CD4-positive, CD25-positive, alpha-beta regulatory T cell (primary cell): Measurements from ENCODE around the gene LRP10. TPM values are rescaled to one million over a fixed set of nuclear protein-coding genes. Genes with fewer than 3 reads are reported as not detected.
"Not testable (repeated sequence)": the region's sequence is repeated elsewhere in the genome, so short reads cannot be mapped to it uniquely, and the experiment has no call there.

ENCODE experiments used
- ATAC-seq, 2 donors: fragments of 150-1000 bp; cut with Tn5 transposase; one replicate each; pipeline ENCODE4 v1.10.0; 2021; ENCODE audit warnings: low read depth in 2 of 2, moderate number of reproducible peaks in 2 of 2, moderate library complexity in 1 of 2
- DNase-seq, 3 donors: peaks; one replicate each; pipeline versions ENCODE4 v3.0.0 to v3.0.0-alpha.2; 2012 to 2022; ENCODE audit warnings: mixed read lengths in 1 of 3
- H3K27ac ChIP-seq: one replicate; pipeline ENCODE4 v1.7.0; 2013; ENCODE audit warnings: mild to moderate bottlenecking, low read length; ENCODE audit not compliant: insufficient read depth, poor library complexity, severe bottlenecking
- H3K27me3 ChIP-seq: one replicate; pipeline ENCODE4 v1.7.0; 2013; ENCODE audit warnings: low read length; ENCODE audit not compliant: control insufficient read depth, insufficient read depth
- H3K36me3 ChIP-seq: one replicate; pipeline ENCODE4 v1.7.0; 2013; ENCODE audit warnings: mild to moderate bottlenecking, low read length, moderate library complexity; ENCODE audit not compliant: control insufficient read depth, insufficient read depth
- H3K4me1 ChIP-seq: 2 replicates; pipeline ENCODE4 v1.7.0; 2013; ENCODE audit warnings: mild to moderate bottlenecking, low read length; ENCODE audit not compliant: insufficient read depth, control insufficient read depth, poor library complexity, severe bottlenecking
- H3K4me3 ChIP-seq: one replicate; pipeline ENCODE4 v1.7.0; 2013; ENCODE audit warnings: low read depth, mild to moderate bottlenecking, low read length, moderate library complexity
- H3K9me3 ChIP-seq, 2 experiments: 1 replicate in 1 of 2; 2 replicates in 1 of 2; pipeline ENCODE4 v1.7.0; 2013; ENCODE audit warnings: low read length in 2 of 2, mild to moderate bottlenecking in 1 of 2, moderate library complexity in 1 of 2; ENCODE audit not compliant: control insufficient read depth in 2 of 2
- H3K27ac Mint-ChIP-seq, 3 donors: one replicate each; pipeline ENCODE4 v1.8.0; 2020 to 2022; ENCODE audit warnings: mild to moderate bottlenecking in 3 of 3, mixed read lengths in 3 of 3, moderate library complexity in 2 of 3
- H3K27me3 Mint-ChIP-seq: one replicate; pipeline ENCODE4 v1.8.0; 2022; ENCODE audit warnings: mild to moderate bottlenecking, mixed read lengths
- H3K36me3 Mint-ChIP-seq: one replicate; pipeline ENCODE4 v1.8.0; 2020; ENCODE audit warnings: mixed read lengths
- H3K4me1 Mint-ChIP-seq, 4 donors: one replicate each; pipeline ENCODE4 v1.8.0; 2020 to 2022; ENCODE audit warnings: mixed read lengths in 4 of 4, mild to moderate bottlenecking in 1 of 4
- H3K4me3 Mint-ChIP-seq, 4 donors: one replicate each; pipeline ENCODE4 v1.8.0; 2020 to 2022; ENCODE audit warnings: mild to moderate bottlenecking in 4 of 4, mixed read lengths in 4 of 4, moderate library complexity in 3 of 4
- H3K9me3 Mint-ChIP-seq, 7 donors: one replicate each; pipeline ENCODE4 v1.8.0; 2020 to 2022; ENCODE audit warnings: mixed read lengths in 7 of 7, mild to moderate bottlenecking in 3 of 7, moderate library complexity in 2 of 7
- polyA plus RNA-seq, 4 donors: library from polyadenylated mRNA; unstranded; fragments of 300-500 nt; fragmentation: Illumina TruSeq; gene quantifications; one replicate each; pipeline ENCODE4 v1.2.3, GENCODE V29; 2021
- total RNA-seq: library from RNA; stranded (reverse); gene quantifications from one replicate; pipeline ENCODE4 v1.2.3, GENCODE V29; 2022

The LRP10 gene
- total and polyA plus RNA-seq, 5 donors from 2014 or later, result 78.7 to 111 (median 93.0) TPM

GRCh38 chr14:22852178-22852577 lies 19.4 kb upstream of the LRP10 start:
- H3K4me1 ChIP-seq, H3K27me3 ChIP-seq, H3K4me3 ChIP-seq, DNase-seq, H3K36me3 Mint-ChIP-seq, H3K9me3 Mint-ChIP-seq, H3K36me3 ChIP-seq, H3K9me3 ChIP-seq, H3K27ac Mint-ChIP-seq, ATAC-seq, H3K4me3 Mint-ChIP-seq, H3K27ac ChIP-seq, H3K27me3 Mint-ChIP-seq: not testable (repeated sequence)
- peaks cover 0 to 19% (median 11%) of the 10 kb centered on the region in 4 donors for H3K4me1 Mint-ChIP-seq

DNA sequence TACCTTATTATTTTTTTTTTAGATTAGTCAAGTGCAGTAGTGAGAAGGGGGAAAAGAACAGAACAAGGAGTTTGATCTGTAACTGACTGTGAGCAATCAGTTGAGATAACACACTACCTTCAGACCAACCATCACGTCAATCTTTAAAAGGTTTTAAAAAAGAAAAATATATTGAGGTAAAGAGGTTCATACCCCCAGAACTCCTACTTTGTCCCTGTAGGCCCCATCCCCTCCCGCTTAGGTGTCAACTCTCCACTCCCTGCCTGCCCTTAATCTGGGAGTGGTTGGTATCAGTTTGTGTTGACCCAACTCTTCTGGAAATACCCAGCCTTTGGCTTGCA lies 19.0 kb upstream of the LRP10 start:
- peaks cover 0 to 1% of the 10 kb centered on the region in 2 experiments for H3K9me3 ChIP-seq
- DNase-seq (no peak), ATAC-seq (no peak)
- H3K4me1 Mint-ChIP-seq, result peaks cover 0 to 19% (median 13%) of the 10 kb centered on the region in 4 donors
- H3K36me3 Mint-ChIP-seq, result no peaks in the 10 kb centered on the region
- peak overlapping the region in 1 of 4 donors; percentile 82 for H3K4me3 Mint-ChIP-seq
- no peak overlapping the region for H3K27ac ChIP-seq
- no peaks in the 10 kb centered on the region for H3K27me3 ChIP-seq
- peaks cover 10% of the 10 kb centered on the region for H3K4me1 ChIP-seq
- H3K4me3 ChIP-seq, result no peak overlapping the region
- H3K27ac Mint-ChIP-seq, result peak overlapping the region in 2 of 3 donors; percentile 75 to 80
- H3K36me3 ChIP-seq, result no peaks in the 10 kb centered on the region
- peaks cover 0 to 2% (median 0%) of the 10 kb centered on the region in 7 donors for H3K9me3 Mint-ChIP-seq
- no peaks in the 10 kb centered on the region for H3K27me3 Mint-ChIP-seq

DNA sequence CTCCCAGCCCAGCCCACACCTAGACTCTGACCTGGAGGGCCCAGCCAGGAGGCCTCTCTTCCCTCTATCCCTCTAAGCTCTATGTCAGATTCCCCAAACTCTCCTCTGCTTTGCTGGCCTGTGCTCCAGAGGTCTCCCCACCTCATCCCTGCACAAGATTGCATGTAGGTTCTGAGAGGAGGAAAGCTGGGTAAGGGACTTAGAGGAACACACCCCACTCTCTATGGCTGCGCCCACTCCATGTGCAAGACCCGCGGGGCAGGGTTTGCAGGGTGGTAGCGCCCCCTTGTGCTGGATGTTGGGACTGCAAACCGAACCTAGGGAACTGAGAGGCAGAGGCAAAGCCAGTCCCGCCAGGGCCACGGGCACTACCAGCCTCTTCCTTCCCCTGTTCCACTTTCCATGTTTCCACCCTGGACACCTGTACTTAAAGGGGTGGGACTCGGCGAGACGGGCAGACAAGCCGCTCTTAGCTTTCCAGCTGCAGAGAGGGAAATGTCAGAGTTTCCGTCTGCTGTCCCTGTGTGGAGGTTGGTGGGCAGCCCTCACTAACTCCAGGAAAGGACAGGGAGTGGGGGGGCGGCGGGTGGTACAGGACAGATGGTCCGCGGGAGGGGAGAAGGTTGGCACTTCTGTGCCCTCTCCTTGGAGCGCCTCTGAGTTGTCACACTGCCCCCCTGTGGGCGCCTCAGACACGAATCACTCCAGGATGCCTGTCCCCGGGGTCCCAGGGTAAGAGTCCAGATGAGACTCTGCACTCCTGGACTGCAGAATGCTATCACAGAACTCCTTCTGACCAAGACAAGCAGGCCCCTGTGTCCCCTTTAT lies 18.4 kb upstream of the LRP10 start:
- Mint-ChIP-seq H3K27ac (peak overlapping the region; percentile 45 to 80 (median 75)), H3K36me3 (no peaks in the 10 kb centered on the region), H3K4me1 (peaks cover 2 to 23% (median 15%) of the 10 kb centered on the region in 4 donors), H3K9me3 (peaks cover 0 to 2% (median 0%) of the 10 kb centered on the region in 7 donors), H3K4me3 (peak overlapping the region; percentile 82 to 94 (median 87)), H3K27me3 (peaks cover 2% of the 10 kb centered on the region)
- DNase-seq (peak; percentile 78 to 87 (median 84)), ATAC-seq (peak; percentile 86 to 88)
- H3K4me3 ChIP-seq, result peak overlapping the region; percentile 81
- peaks cover 0 to 1% of the 10 kb centered on the region in 2 experiments for H3K9me3 ChIP-seq
- H3K27me3 ChIP-seq, result no peaks in the 10 kb centered on the region
- H3K36me3 ChIP-seq, result no peaks in the 10 kb centered on the region
- peaks cover 13% of the 10 kb centered on the region for H3K4me1 ChIP-seq
- H3K27ac ChIP-seq, result peak overlapping the region; percentile 65

GRCh38 chr14:22854296-22854695 lies 17.2 kb upstream of the LRP10 start:
- ATAC-seq, DNase-seq, H3K9me3 Mint-ChIP-seq, H3K9me3 ChIP-seq, H3K27ac ChIP-seq, H3K4me3 Mint-ChIP-seq, H3K27ac Mint-ChIP-seq, H3K27me3 Mint-ChIP-seq, H3K4me3 ChIP-seq, H3K36me3 Mint-ChIP-seq, H3K27me3 ChIP-seq, H3K36me3 ChIP-seq: not testable (repeated sequence)
- H3K4me1 ChIP-seq, result peaks cover 24% of the 10 kb centered on the region
- H3K4me1 Mint-ChIP-seq, result peaks cover 4 to 32% (median 20%) of the 10 kb centered on the region in 4 donors

DNA sequence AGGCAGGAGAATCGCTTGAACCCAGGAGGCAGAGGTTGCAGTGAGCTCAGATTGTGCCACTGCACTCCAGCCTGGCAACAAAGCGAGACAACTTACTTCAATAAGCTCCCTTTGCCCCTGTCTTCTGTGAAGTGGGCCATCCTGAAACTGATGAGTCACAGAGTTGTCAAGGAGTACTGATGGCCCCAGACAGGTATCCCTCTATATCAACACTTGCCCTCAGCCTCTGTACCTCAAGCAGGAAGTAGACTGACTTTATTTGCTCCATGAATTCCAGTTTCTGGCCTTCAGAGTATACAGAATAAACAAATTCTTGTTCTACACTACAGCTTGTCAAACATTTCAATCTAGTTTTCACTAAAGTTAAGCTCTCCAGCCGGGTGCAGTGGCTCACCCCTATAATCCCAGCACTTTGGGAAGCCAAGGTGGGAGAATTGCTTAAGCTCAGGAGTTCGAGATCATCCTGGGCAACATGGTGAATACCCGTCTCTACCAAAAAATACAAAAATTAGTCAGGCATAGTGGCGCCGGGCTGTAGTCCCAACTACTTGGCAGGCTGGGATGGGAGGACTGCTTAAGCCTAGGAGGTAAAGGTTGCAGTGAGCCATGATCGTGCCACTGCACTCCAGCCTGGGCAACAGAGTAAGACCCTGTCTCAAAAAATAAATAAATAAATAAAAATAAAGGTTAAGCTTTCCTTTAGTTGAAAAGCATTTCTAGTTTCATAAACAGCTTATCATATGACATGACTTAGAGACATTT lies 16.4 kb upstream of the LRP10 start:
- peaks cover 0 to 1% of the 10 kb centered on the region in 2 experiments for H3K9me3 ChIP-seq
- peaks cover 25% of the 10 kb centered on the region for H3K4me1 ChIP-seq
- no peak overlapping the region for H3K4me3 Mint-ChIP-seq
- no peaks in the 10 kb centered on the region for H3K27me3 ChIP-seq
- peaks cover 4% of the 10 kb centered on the region for H3K27me3 Mint-ChIP-seq
- H3K36me3 Mint-ChIP-seq, result no peaks in the 10 kb centered on the region
- H3K27ac Mint-ChIP-seq, result no peak overlapping the region
- DNase-seq, result peak in 1 of 3 donors; percentile 50
- no peak overlapping the region for H3K27ac ChIP-seq
- H3K4me1 Mint-ChIP-seq, result peaks cover 4 to 32% (median 20%) of the 10 kb centered on the region in 4 donors
- no peak overlapping the region for H3K4me3 ChIP-seq
- H3K36me3 ChIP-seq, result no peaks in the 10 kb centered on the region
- H3K9me3 Mint-ChIP-seq, result no peaks in the 10 kb centered on the region
- ATAC-seq, result no peak

DNA sequence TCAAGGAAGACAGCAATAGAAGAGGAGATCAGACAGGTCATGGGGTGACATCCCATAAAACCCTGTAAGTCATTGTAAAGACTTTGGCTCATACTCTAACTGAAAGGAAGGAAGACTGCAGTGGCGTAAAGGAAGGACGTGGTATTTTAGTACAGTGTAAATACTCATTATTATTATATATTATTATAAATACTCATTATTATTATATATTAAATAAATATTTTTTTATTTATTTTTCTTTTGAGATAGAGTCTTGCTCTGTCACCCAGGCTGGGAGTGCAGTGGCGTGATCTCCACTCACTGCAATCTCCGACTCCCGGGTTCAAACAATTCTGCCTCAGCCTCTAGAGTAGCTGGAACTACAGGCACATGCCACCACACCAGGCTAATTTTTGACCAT lies 15.1 kb upstream of the LRP10 start:
- Mint-ChIP-seq H3K27me3 (peaks cover 4% of the 10 kb centered on the region), H3K27ac (peak overlapping the region in 2 of 3 donors; percentile 11 to 81), H3K36me3 (no peaks in the 10 kb centered on the region), H3K9me3 (no peaks in the 10 kb centered on the region), H3K4me3 (no peak overlapping the region), H3K4me1 (peaks cover 6 to 36% (median 20%) of the 10 kb centered on the region in 4 donors)
- DNase-seq, result no peak
- no peak for ATAC-seq
- H3K4me1 ChIP-seq, result peaks cover 25% of the 10 kb centered on the region
- no peak overlapping the region for H3K4me3 ChIP-seq
- H3K9me3 ChIP-seq, result peaks cover 0 to 1% of the 10 kb centered on the region in 2 experiments
- no peaks in the 10 kb centered on the region for H3K27me3 ChIP-seq
- H3K27ac ChIP-seq, result no peak overlapping the region
- H3K36me3 ChIP-seq, result no peaks in the 10 kb centered on the region

- not testable (repeated sequence) for H3K36me3 Mint-ChIP-seq, H3K27me3 Mint-ChIP-seq, H3K36me3 ChIP-seq, H3K9me3 Mint-ChIP-seq, H3K4me3 Mint-ChIP-seq, ATAC-seq, H3K9me3 ChIP-seq, H3K27me3 ChIP-seq, DNase-seq, H3K27ac ChIP-seq, H3K4me3 ChIP-seq
- Mint-ChIP-seq H3K27ac (peak overlapping the region in 2 of 3 donors; percentile 10 to 14), H3K4me1 (peaks cover 7 to 29% (median 16%) of the 10 kb centered on the region in 4 donors)
- H3K4me1 ChIP-seq, result peaks cover 18% of the 10 kb centered on the region
These were observed 11.2 kb upstream of the LRP10 start for GRCh38 chr14:22860377-22860776.
